Mucosa of descending colon (tissue), 3 donors: ENCODE data around the gene IGF2R. TPM values are rescaled to one million over a fixed set of nuclear protein-coding genes. Genes with fewer than 3 reads are reported as not detected.
"Not testable (repeated sequence)": the region's sequence is repeated elsewhere in the genome, so short reads cannot be mapped to it uniquely, and the experiment has no call there.

Experiments used
- ATAC-seq: fragments of 200-7000 bp; cut with Tn5 transposase; one replicate; pipeline ENCODE4 v1.9.1; 2020; ENCODE audit warnings: mild to moderate bottlenecking, moderate library complexity
- DNase-seq, 3 donors: peaks; one replicate each; pipeline ENCODE4 v3.0.0-alpha.2; 2020
- H3K36me3 ChIP-seq: fragments of 200-600 bp; one replicate; pipeline ENCODE4 v1.8.0; 2021; ENCODE audit warnings: low read depth, mild to moderate bottlenecking
- H3K4me1 ChIP-seq: fragments of 200-600 bp; one replicate; pipeline ENCODE4 v1.8.0; 2021; ENCODE audit warnings: low read depth, mild to moderate bottlenecking
- H3K4me3 ChIP-seq: fragments of 200-600 bp; one replicate; pipeline ENCODE4 v1.8.0; 2021; ENCODE audit warnings: mild to moderate bottlenecking
- H3K9me3 ChIP-seq: fragments of 200-600 bp; one replicate; pipeline ENCODE4 v1.8.0; 2021; ENCODE audit warnings: mild to moderate bottlenecking
- intact Hi-C, 2 donors: fragments of 100-400 bp; cut with DNase I in 1 of 2; cut with micrococcal nuclease in 1 of 2; formaldehyde crosslinking; loops; one replicate each; pipeline versions ENCODE4 v1.11.0 to v1.11.1; 2022; cut with DNase I, micrococcal nuclease
- total RNA-seq, 3 donors: library from RNA; stranded (reverse); fragmentation: NEBNext Ultra II Directional in 2 of 3; extraction: Animal tissue kit (Norgen Biotek cat#: 25700) in 2 of 3; gene quantifications; one replicate each; pipeline versions ENCODE4 v1.2.1 to v1.2.4, GENCODE V29; 2021 to 2023
- TF ChIP-seq, protein P1 (sequence below): fragments of 200-600 bp; IDR thresholded peaks from one replicate; pipeline ENCODE4 v1.8.0; 2022; ENCODE audit warnings: antibody characterized with exemption, mild to moderate bottlenecking
- donor health status: DM: no; HTN: no; CAD: no; lungs with moderate emphysema.
- donor health status: DM: no; HTN: no; CAD: no.
- donor health status: DM: no; HTN: yes; CAD: no.

Gene IGF2R
- total RNA-seq, 3 donors from 2014 or later, result 97.7 to 112 (median 101) TPM

DNA sequence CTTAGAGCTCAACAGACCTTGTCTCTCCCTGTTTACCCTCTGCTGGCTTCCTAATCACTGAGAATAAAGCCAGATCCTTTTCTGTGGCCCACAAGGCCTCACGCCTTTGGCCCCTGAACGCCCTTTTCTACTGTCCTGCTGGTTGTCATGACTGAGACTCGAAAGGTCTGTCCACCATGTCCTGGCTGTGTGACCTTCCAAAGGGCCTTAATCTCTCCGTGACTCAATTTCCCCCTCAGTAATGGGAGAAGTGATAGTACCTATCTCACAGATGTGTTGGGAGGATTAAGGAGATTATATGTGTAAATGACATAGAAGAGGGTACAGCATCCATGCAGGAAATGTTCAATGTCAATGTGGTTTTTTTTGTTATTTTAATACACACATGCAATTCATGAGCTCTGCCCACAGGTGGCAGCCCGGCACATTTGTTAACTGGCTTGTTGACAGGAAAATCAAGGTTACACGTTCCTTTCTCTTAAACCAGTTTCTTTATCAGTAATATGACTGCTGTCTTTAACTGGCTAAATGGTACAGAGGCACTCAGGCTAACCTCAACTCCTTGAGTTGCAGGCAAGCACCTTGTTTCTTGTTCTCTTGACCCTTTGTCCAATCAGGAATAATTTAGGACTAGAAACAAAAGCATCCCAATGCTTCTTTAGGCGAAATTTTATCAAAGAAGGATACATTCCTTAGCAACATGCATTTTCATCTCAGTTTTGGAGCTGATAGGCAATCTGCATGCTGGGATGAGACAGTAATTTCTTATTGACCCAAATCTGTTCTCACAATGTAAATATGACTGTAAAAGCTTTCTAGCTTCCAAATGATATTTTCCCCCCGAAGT is 169.3 kb downstream of the IGF2R start:
- TF ChIP-seq, protein P1, sequence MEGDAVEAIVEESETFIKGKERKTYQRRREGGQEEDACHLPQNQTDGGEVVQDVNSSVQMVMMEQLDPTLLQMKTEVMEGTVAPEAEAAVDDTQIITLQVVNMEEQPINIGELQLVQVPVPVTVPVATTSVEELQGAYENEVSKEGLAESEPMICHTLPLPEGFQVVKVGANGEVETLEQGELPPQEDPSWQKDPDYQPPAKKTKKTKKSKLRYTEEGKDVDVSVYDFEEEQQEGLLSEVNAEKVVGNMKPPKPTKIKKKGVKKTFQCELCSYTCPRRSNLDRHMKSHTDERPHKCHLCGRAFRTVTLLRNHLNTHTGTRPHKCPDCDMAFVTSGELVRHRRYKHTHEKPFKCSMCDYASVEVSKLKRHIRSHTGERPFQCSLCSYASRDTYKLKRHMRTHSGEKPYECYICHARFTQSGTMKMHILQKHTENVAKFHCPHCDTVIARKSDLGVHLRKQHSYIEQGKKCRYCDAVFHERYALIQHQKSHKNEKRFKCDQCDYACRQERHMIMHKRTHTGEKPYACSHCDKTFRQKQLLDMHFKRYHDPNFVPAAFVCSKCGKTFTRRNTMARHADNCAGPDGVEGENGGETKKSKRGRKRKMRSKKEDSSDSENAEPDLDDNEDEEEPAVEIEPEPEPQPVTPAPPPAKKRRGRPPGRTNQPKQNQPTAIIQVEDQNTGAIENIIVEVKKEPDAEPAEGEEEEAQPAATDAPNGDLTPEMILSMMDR, result peak; percentile 51
- intact Hi-C loops, result loop anchor here in 1 of 2 donors (5.0 kb wide), 1 partner anchor 319 kb away; no protein-coding TSS in a partner anchor
- peak; percentile 77 for ATAC-seq

DNA sequence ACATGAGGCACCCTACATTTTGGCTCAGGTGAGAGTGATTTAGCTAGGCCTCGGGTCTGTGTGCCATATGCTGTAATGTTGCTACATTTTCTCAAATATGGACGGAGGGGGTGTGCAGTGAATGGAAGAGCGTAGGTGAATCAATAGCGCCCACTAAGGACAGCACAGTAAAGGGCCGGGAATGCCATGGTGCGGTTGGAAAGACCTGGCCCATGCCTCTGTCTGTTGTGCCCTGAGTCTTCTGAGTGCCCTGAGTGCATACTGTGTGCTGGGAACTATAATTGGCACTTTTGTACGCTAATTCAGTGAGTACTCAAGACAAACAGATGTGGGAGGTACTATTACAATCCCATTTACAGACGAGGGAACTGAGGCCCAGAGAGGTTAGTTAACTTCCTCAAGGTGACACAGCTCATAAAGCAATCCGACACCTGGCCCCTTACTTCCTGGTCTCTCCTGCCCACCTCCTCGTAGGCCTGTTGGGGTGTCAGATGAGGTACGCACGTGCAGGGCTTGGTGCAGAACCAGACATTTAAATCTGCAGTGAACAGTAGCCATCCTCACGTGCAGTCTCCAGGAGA is 170.0 kb downstream of the IGF2R start:
- Histone ChIP-seq H3K36me3 (no peaks in the 10 kb centered on the region), H3K4me3 (no peak overlapping the region), H3K4me1 (peaks cover 3% of the 10 kb centered on the region), H3K9me3 (no peaks in the 10 kb centered on the region)
- intact Hi-C loops, result loop anchor here in 1 of 2 donors (5.0 kb wide), 1 partner anchor 318 kb away; no protein-coding TSS in a partner anchor
- TF ChIP-seq, protein P1, result no peak
- ATAC-seq (no peak), DNase-seq (no peak)

More for the DNA sequence above, 169.3 kb downstream of the IGF2R start:
- H3K4me1 ChIP-seq, result peaks cover 3% of the 10 kb centered on the region
- peak; percentile 50 to 76 (median 74) for DNase-seq
- no peaks in the 10 kb centered on the region for H3K36me3 ChIP-seq
- no peaks in the 10 kb centered on the region for H3K9me3 ChIP-seq
- H3K4me3 ChIP-seq, result no peak overlapping the region

DNA sequence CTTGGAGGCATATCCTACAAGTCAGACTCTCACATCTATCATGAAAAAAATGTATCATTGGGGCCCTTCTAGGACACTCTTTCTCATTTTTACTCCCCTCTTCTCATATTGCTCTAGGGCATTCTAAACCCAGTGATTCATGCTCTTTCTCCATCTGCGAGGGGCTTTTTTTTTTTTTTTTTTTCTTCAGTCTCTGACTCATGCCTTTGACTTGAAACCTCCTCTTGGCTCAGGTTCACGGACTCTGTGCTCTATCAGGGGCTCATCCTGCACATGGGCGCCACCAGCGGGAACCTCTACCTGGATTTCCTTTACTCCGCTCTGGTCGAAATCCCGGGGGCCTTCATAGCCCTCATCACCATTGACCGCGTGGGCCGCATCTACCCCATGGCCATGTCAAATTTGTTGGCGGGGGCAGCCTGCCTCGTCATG is 170.6 kb downstream of the IGF2R start:
- TF ChIP-seq, protein P1, result no peak
- ATAC-seq, result no peak
- Histone ChIP-seq H3K4me1 (peaks cover 3% of the 10 kb centered on the region), H3K9me3 (no peaks in the 10 kb centered on the region), H3K36me3 (no peaks in the 10 kb centered on the region), H3K4me3 (no peak overlapping the region)
- DNase-seq, result no peak
- intact Hi-C loops, result loop anchor here in 1 of 2 donors (5.0 kb wide), 1 partner anchor 318 kb away; no protein-coding TSS in a partner anchor

DNA sequence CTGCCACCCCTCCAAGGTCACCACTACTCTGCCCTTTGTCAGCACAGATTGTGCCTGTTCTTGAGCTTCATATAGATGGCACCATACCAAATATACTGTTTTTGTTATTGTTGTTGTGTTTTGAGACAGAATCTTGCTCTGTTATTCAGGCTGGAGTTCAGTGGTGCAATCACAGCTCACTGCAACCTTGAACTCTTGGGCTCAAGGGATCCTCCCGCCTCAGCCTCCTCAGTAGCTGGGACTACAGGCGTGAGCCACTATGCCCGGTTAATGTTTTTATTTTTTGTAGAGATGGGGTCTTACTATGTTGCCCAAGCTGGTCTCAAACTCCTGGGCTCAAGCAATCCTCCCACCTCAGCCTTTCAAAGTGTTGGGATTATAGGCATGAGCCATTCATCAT is 171.6 kb downstream of the IGF2R start:
- intact Hi-C loops, H3K4me1 ChIP-seq: not testable (repeated sequence)

DNA sequence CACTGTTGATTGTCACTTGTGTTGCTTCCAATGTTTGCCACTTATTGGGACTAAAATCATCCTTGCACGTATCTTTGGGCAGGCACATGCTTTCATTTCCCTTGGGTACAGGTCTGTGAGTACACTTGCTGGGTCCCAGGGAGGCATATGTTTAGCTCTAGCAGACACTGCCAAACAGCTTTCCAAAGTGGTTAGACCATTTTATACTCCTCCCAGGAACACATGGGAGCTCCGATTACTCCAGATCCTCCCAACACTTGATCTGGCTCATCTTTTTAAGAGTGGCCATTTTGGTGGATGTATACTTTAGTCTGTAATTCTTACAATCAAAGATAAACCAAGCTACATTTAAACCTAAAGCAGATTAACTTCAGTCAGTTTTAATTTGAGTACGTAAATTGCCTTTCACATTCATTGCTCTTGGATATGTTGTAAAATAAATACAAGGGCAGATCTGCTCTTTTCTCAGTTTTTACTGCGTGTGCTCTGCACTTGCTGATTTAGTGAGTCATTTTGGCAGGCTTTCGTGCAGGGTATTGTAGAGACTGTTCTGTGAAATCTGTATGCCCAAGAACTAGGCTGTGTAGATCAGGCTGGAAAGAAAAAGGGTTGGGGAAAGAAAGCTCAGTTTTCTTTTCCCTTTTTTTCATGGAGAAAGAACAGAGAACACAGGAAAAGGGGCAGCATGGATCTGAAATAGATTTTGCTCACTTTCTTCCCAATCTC is 172.3 kb downstream of the IGF2R start:
- H3K4me1 ChIP-seq, result peaks cover 3% of the 10 kb centered on the region
- intact Hi-C loops, result no loop called here
- ATAC-seq, result peak; percentile 79
- H3K9me3 ChIP-seq, result no peaks in the 10 kb centered on the region
- H3K4me3 ChIP-seq, result no peak overlapping the region
- TF ChIP-seq, protein P1, result no peak
- peak in 1 of 3 donors; percentile 32 for DNase-seq
- H3K36me3 ChIP-seq, result no peaks in the 10 kb centered on the region

More for the DNA sequence above, 171.6 kb downstream of the IGF2R start:
- DNase-seq, H3K4me3 ChIP-seq, H3K36me3 ChIP-seq, H3K9me3 ChIP-seq, ATAC-seq: not testable (repeated sequence)
